AG09309 (cell line): ENCODE results near the gene MAPK8IP2.

Experiments used
- DNase-seq: peaks from one replicate; pipeline ENCODE4 v3.0.0-alpha.2; 2010; ENCODE audit warnings: low read depth
- H3K4me3 ChIP-seq: 2 replicates; pipeline ENCODE4 v1.5.1; 2011; ENCODE audit warnings: mild to moderate bottlenecking, low read depth, low read length, moderate library complexity; ENCODE audit not compliant: control insufficient read depth
- CTCF ChIP-seq: IDR thresholded peaks from 2 replicates; pipeline ENCODE4 v1.5.1; 2011; ENCODE audit warnings: mild to moderate bottlenecking, low read depth, low read length, inconsistent platforms; ENCODE audit not compliant: insufficient read depth, control insufficient read depth; ENCODE audit errors: missing control alignments

The MAPK8IP2 gene

DNA sequence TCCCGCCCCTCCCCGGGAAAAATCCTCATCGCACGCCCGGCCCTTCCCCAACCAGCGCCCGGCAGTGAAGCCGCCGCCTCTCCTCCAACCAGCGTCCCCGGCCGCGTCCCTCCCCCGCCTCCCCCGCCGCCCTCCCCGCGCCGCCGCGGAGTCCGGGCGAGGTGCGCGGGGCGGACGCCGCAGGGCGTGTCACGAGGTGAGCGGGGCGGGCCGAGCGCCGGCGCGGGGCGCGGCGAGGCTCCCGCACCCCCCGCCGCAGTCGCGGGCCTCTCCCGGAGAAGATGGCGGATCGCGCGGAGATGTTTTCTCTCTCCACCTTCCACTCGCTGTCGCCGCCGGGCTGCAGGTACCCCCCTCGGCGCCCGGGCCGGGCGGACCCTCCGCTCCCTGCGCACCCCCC is at the start of gene MAPK8IP2:
Gene MAPK8IP2 (plus strand): TSS at position 256 of the 400 bp plus-strand sequence. CDS start 26 bp downstream, at position 282.
- no peak for TF ChIP-seq CTCF
- DNase-seq: no peak
- H3K4me3 ChIP-seq: no peak within 1 kb of the TSS

- H3K4me3 ChIP-seq: no peak overlapping the region
- DNase-seq: no peak
- no peak for TF ChIP-seq CTCF
Measured at GRCh38 chr22:50551160-50551752, 49.3 kb upstream of the MAPK8IP2 start.

GRCh38 chr22:50553310-50553709 is 47.3 kb upstream of the MAPK8IP2 start:
- DNase-seq: no peak
- no peak overlapping the region for H3K4me3 ChIP-seq
- no peak for TF ChIP-seq CTCF

DNA sequence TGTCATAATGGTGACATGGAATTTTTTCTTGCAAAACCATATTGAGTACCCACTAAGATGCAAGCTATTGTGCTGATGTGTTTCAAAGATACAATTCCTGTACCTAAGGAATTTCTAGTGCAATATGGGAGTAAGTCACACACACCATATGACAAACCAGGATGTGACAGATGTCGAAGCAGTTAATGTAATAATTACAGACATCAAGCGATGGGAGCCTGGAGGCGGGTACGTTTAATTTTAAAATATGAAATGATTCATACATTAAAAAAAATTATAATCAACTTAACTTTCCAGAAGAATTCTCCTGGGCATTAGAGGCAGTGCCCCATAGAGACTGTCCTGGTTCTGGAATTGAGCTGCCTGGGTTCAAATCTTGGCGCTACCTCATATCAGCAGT is 43.9 kb upstream of the MAPK8IP2 start:
- DNase-seq: no peak
- no peak for TF ChIP-seq CTCF
- no peak overlapping the region for H3K4me3 ChIP-seq

GRCh38 chr22:50560034-50560433 is 40.6 kb upstream of the MAPK8IP2 start:
- TF ChIP-seq CTCF: no peak
- no peak overlapping the region for H3K4me3 ChIP-seq
- DNase-seq: no peak

- H3K4me3 ChIP-seq: no peak overlapping the region
- TF ChIP-seq CTCF: no peak
- DNase-seq: no peak
Measured at GRCh38 chr22:50561401-50562358, 38.9 kb upstream of the MAPK8IP2 start.
